AML-193 (cell line): ENCODE results near the gene HCAR1.
A peak's percentile ranks its signal among the peaks of the same experiment; 100 is the strongest.
"Not testable (repeated sequence)": the region's sequence is repeated elsewhere in the genome, so short reads cannot be mapped to it uniquely, and the experiment has no call there.

Source experiments
- DNase-seq, 2 experiments: peaks; one replicate each; lab custom pipeline; 2025; lab: John Stamatoyannopoulos, UW

HCAR1 gene

GRCh38 chr12:122721057-122721545 is 9.5 kb downstream of the HCAR1 start:
- no peak for DNase-seq

GRCh38 chr12:122716658-122717057 is 14.0 kb downstream of the HCAR1 start, which contains the start of gene HCAR3:
TSS of gene HCAR3 (minus strand) at chr12:122716811. CDS start at chr12:122716737, 74 bp downstream.
- not testable (repeated sequence) for DNase-seq

- not testable (repeated sequence) for DNase-seq
These were observed 15.4 kb downstream of the HCAR1 start for GRCh38 chr12:122715211-122715610.

GRCh38 chr12:122713491-122714188 is 17.0 kb downstream of the HCAR1 start:
- DNase-seq = not testable (repeated sequence)

GRCh38 chr12:122711266-122711665 is 19.4 kb downstream of the HCAR1 start:
- peak in 1 of 2 experiments; percentile 11 for DNase-seq

- not testable (repeated sequence) for DNase-seq
These were observed 20.3 kb downstream of the HCAR1 start for GRCh38 chr12:122710341-122710740.

- not testable (repeated sequence) for DNase-seq
These were observed 21.4 kb downstream of the HCAR1 start for GRCh38 chr12:122709287-122709686.

GRCh38 chr12:122703841-122704240 is 26.8 kb downstream of the HCAR1 start:
- DNase-seq = not testable (repeated sequence)

GRCh38 chr12:122702890-122703611 is 27.6 kb downstream of the HCAR1 start, which contains the start of gene HCAR2:
TSS of gene HCAR2 (minus strand) at chr12:122703357. CDS start at chr12:122703283, 74 bp downstream.
- DNase-seq = peak; percentile 40

GRCh38 chr12:122701481-122701880 is 29.2 kb downstream of the HCAR1 start:
- not testable (repeated sequence) for DNase-seq

- not testable (repeated sequence) for DNase-seq
These were observed 30.5 kb downstream of the HCAR1 start for GRCh38 chr12:122700038-122700710.

GRCh38 chr12:122696922-122697321 is 33.7 kb downstream of the HCAR1 start:
- not testable (repeated sequence) for DNase-seq

GRCh38 chr12:122691566-122691965 is 39.1 kb downstream of the HCAR1 start:
- no peak for DNase-seq

GRCh38 chr12:122688291-122688690 is 42.4 kb downstream of the HCAR1 start:
- no peak for DNase-seq

GRCh38 chr12:122687086-122687485 is 43.6 kb downstream of the HCAR1 start:
- DNase-seq = no peak

GRCh38 chr12:122686538-122686937 is 44.1 kb downstream of the HCAR1 start:
- no peak for DNase-seq

GRCh38 chr12:122684297-122684813 is 46.3 kb downstream of the HCAR1 start:
- no peak for DNase-seq

GRCh38 chr12:122681814-122682213 is 48.8 kb downstream of the HCAR1 start:
- DNase-seq = peak; percentile 90 to 92

- DNase-seq = not testable (repeated sequence)
These were observed 49.7 kb downstream of the HCAR1 start for GRCh38 chr12:122680989-122681388.

GRCh38 chr12:122676781-122677180 is 53.9 kb downstream of the HCAR1 start:
- DNase-seq = not testable (repeated sequence)
